GM19351 (cell line): ENCODE results near the gene ZNF385B.
"Not testable (repeated sequence)": the region's sequence is repeated elsewhere in the genome, so short reads cannot be mapped to it uniquely, and the experiment has no call there.

Experiments
- ATAC-seq: cut with Tn5 transposase; IDR thresholded peaks from one replicate; pipeline ENCODE4 v1.9.1; 2021; ENCODE audit warnings: mild to moderate bottlenecking, moderate library complexity; ENCODE audit not compliant: unreplicated experiment

Gene ZNF385B

DNA sequence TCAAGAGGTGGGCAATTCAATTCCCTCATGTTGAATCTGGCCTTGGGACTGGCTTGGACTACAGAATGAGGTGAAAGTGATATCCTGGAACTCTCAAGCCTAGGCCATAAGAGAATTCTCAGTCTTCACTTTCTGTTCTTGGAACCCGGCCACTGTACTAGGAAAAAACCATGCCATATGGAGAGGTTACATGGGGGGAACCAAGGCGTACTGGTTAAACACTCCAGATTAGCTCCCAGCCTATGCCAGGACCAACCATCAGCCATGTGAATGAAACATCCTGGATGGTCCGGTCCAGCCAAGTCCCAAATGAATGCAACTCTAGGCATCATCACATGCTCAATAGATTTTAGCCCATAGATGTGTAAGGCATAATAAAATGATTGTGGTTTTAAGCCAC lies 56.4 kb downstream of the ZNF385B start:
- ATAC-seq = no peak

DNA sequence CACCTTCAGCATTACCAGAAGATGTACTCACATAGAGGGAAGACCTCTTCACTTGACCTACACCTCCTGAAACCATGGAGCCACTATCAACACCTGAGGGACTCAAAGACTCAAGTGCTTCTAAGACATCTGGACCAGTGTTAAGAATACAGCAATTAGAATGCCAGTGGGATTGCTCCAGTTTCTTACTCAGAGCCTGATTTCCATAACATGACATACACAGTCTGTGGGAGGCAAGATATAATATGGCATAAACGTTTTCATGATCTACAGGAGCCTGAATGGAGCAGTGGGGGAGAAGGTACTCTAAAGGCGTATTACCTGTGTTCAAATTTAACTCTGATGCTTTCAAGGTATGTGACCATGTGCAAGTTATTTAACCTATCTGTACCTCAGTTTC lies 57.2 kb downstream of the ZNF385B start:
- ATAC-seq = no peak

- ATAC-seq = no peak
These were observed 59.1 kb downstream of the ZNF385B start for GRCh38 chr2:179802051-179802882.

- no peak for ATAC-seq
These were observed 60.6 kb downstream of the ZNF385B start for GRCh38 chr2:179800776-179801175.

DNA sequence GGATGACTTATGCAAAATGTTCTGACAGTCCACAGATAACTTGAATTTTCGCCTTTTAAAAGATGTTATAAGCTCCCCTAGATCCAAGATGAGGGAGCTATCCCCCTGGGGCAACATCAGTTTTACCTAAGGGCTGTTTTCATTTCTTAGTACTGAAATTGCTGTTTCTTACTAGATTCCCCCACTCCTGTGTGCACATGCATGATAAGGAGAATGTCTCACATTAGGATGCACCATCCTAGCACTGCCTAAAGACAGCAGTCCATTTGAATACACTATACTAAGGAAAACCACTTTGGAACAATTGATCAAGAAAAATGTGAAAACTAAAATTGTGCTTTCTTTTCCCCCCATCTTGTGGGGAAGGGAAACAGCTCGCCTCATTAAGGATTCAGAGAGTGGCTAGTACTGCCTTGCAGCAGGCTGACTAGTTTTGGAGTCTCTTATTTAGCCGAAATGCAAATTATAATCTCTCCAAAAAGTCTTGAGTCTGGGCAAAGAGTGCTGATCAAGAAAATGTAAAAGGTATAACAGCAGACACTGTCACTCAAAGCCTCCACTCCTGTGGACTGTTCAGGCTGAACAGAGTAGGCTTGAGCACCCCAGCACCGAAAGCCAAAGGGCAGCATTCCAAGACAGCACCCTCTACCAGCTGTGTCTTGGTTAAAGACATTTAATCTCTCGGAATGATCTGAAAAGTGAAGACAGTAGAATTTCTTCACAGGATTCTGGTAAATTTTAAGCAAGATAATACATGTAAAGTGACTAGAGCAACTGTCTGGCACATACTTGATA lies 65.0 kb downstream of the ZNF385B start:
- ATAC-seq = no peak

DNA sequence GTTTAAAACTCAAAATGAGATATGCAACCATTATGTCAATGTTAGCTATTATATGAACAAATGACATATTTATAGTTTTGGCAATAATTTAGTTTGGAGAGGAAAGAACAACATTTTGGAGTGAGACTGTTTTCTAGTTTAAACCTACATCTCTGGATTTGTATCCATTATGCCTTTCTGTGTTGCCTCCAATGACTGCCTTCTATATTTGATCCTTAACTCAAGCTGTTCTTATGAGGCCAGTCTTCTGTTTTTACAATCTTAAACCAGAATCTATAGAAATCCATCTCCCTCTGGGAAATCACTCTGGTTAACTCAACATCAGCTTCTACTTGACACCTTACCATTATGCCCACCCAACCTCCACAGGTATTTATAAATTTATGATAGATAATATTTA lies 67.5 kb downstream of the ZNF385B start:
- no peak for ATAC-seq

GRCh38 chr2:179793238-179793637 lies 68.2 kb downstream of the ZNF385B start:
- no peak for ATAC-seq

DNA sequence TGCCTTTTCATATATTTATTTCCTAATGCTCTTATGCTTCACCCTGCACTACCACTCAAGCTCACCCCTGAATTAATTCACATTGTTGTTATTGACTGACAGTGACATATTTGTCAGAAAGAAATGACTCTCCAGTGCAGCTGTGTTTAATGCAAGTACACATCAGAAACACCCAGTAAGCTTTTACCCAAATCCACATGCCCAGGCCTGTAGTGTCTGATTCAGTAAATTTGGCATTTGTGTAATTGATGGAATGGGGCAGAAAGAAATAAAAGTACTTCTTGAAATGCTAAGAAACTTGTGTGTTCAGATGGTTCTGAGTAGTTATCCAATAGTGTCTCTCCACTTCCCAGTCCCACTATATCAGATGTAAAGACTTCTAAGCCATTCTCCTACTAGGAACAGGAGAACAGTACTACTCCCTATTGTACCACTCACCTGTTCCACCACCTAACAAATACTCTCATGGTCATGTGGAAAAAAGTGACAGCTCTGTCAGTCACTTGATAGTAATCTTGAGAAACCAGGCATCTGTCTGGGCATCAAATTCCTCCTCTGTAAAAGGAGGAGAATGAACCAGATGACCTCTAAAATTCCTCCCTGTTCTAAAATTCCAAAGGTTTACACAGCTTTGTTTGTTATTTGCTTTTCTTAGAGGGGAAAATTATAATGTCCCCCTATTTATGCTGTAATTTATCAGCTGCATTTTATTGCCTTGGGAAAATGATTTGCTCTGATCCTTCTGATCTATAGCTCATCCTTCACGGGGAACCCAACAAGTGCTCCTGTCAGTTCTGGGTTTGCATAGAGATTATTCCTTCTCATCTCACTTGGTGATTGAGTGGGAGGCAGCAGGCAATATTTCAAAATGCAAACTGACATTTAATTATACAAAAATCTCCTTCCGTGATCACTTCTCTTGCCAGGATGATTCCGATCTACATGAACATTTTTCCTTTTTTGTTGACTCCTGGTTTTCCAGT lies 70.9 kb downstream of the ZNF385B start:
- ATAC-seq = no peak

DNA sequence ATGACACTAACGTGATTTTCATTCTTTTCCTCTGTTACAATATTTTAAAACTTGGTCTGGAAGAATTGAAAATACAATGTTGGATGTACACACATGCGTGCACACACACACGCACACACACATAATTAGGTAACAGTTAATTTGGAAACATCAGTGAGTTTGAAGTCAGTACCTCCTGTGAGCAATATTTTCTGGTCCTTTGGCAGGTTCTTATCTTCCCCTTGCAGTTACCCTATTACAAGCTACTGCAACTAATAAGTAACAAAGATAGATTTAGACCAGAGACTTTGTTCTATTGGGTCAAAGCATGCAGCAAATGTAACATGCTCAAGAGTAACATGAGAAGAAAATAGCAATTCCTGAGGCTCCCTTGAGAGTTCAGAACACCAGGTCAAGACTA lies 73.3 kb downstream of the ZNF385B start:
- no peak for ATAC-seq

DNA sequence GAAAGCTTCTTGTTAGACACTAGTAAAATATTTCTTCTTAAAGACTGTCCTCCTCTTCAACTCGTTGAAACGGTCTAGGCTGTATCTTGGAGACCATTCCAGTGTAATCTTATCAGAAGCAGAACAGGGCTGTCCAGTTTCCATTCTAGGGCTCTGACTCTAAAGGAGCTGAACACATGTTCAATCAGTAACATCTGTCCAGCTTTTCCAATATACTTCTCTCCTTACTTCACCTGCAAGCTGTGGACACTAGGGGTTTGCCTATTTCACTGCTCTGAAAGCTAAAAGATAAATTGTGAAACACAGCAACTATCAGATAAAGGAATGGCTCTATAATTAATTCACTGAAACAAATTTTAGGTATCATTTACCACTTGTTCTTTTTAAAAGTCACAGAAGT lies 73.8 kb downstream of the ZNF385B start:
- ATAC-seq = no peak

GRCh38 chr2:179785902-179786301 lies 75.5 kb downstream of the ZNF385B start:
- ATAC-seq = no peak

GRCh38 chr2:179782346-179782745 lies 79.1 kb downstream of the ZNF385B start:
- not testable (repeated sequence) for ATAC-seq

DNA sequence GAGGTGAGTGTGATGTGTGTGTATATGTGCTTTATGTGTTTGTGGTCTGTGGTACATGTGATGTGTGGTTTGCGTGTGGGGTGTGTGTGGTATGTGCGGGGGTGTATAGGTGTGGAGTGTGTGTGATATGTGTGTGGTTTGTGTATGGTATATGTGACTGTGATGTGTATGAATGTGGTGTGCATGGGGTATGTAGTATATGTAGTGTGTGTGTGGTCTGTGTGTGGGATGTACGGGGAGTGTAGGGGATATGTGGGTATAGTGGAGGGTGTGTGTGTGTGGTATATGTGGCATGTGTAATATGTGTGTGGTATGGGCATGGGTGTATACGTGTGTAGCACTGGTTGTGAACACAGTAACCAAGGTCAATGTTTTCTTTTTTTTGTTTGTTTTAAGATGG lies 87.4 kb downstream of the ZNF385B start:
- ATAC-seq = no peak

- ATAC-seq = no peak
These were observed 89.1 kb downstream of the ZNF385B start for GRCh38 chr2:179772346-179772745.

DNA sequence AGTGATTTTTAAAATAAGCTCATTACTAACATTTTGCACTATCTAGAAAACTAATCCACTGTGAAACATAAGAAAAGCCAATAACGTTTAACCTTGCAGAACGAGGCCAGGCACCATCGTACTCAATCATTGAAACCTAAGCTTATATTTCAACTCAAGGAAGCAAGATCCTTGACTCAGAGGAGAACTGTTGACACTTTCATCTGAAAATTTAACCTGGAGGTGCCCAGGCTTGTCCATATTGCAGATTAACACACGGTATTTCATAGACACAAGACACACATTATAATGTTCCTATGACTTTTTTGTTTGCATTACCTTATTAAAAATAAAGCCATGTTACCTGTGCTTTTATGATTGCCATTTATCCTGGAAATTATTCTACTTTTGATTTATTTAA lies 89.6 kb downstream of the ZNF385B start:
- ATAC-seq = no peak

DNA sequence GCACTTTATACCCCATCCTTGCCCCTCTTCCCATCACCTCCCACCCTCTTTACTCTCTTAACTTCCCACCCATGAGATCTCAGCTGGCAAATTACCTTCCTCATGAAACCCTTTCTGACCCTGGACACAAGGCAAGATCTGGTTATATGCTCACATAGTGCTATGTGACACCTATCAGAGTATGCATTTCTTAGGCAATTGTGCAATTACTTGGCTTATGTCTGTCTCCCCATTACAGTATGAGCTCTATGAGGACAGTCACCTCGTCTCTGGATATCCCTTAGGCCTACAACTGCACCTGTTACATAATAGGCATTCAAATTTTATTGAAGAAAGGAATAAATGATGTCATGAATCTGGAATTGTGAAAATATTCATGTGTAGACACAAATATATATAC lies 91.4 kb downstream of the ZNF385B start:
- no peak for ATAC-seq

DNA sequence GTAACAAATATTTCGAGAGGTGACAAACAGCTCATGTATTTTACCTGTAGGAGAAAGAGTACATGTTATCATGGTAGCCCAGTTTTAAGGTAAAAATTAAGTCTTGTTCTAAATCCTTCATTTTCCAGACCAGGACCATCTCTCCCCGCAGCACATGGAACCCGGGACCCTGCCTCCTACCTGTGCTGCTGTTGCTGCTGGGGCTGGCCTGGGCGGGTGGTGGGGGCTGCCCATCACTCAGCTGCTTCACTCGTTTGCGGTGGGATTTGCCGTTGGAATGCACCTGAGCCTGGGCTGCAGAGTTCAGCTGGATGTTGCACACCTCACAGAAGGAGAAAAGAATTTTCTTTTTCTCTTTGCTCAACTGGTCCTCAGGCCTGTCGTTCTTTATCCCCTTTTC lies 92.1 kb downstream of the ZNF385B start:
- ATAC-seq = no peak

DNA sequence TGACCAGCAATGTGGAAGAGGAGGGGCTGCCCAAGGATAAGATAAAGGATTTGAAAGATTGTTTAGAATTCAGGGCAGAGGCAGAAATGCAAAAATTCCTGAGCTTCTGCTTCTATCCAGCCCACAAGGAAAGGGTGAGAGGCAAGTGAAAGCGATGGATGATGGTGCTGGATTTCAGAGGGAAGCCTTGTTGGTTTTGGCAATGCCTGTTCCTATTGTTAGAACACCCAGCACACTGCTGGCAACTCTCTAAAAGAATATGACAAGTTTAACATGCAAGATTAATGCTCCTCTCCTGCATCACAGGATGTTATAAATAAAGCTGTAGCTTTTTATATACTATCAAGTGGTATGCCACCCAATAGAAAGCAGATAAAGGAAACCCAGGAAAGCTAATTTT lies 92.6 kb downstream of the ZNF385B start:
- no peak for ATAC-seq

GRCh38 chr2:179765666-179766065 lies 95.7 kb downstream of the ZNF385B start:
- no peak for ATAC-seq

DNA sequence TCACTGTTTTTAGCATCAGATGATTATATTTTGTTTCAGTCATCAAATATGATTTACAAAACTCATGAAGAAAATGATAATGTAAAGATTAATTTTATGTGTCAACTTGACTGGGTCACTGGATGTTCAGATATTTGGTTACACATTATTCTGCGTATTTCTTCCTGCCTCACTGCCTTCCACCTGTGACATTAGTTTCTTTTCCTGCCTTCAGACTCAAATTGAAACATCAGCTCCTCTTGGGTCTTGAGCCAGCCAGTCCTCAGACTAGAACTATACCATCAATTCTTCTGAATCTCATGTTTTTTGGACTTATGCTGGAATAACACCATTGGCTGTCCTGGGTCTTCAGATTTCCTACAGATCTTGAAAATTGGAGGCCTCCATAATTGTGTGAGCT lies 96.7 kb downstream of the ZNF385B start:
- ATAC-seq = peak; percentile 77

GRCh38 chr2:179758636-179759035 lies 102.8 kb downstream of the ZNF385B start:
- no peak for ATAC-seq
